Hepatocyte (in vitro differentiated cells): ENCODE results near the gene KRT85.

Experiments
- CTCF ChIP-seq: fragments of 200-600 bp; sonication (generic); IDR thresholded peaks from 2 replicates; pipeline ENCODE4 v1.5.1; 2016; ENCODE audit warnings: antibody characterized with exemption, mild to moderate bottlenecking; ENCODE audit not compliant: poor library complexity
- EZH2 ChIP-seq: fragments of 200-600 bp; sonication (generic); IDR thresholded peaks from 2 replicates; pipeline ENCODE4 v1.6.1; 2016; ENCODE audit warnings: antibody characterized with exemption, mild to moderate bottlenecking, borderline replicate concordance
- EZH2phosphoT487 ChIP-seq: fragments of 200-600 bp; sonication (generic); IDR thresholded peaks from one replicate; pipeline ENCODE4 v1.6.1; 2018; ENCODE audit warnings: antibody characterized with exemption, mild to moderate bottlenecking, low read depth, moderate library complexity; ENCODE audit not compliant: unreplicated experiment, severe bottlenecking

GRCh38 chr12:52389313-52390207 lies 22.3 kb upstream of the KRT85 start:
- TF ChIP-seq CTCF: no peak
- TF ChIP-seq EZH2: no peak
- TF ChIP-seq EZH2phosphoT487: no peak
